ENCODE results near the gene COL18A1.

The COL18A1 gene

GRCh38 chr21:45383111-45383614, 21.8 kb upstream of the COL18A1 start:
- DNase-seq (ENCODE audit: low read depth) = no peak

GRCh38 chr21:45383615-45384201, 21.3 kb upstream of the COL18A1 start:
- no peak for DNase-seq (ENCODE audit: low read depth)

DNA sequence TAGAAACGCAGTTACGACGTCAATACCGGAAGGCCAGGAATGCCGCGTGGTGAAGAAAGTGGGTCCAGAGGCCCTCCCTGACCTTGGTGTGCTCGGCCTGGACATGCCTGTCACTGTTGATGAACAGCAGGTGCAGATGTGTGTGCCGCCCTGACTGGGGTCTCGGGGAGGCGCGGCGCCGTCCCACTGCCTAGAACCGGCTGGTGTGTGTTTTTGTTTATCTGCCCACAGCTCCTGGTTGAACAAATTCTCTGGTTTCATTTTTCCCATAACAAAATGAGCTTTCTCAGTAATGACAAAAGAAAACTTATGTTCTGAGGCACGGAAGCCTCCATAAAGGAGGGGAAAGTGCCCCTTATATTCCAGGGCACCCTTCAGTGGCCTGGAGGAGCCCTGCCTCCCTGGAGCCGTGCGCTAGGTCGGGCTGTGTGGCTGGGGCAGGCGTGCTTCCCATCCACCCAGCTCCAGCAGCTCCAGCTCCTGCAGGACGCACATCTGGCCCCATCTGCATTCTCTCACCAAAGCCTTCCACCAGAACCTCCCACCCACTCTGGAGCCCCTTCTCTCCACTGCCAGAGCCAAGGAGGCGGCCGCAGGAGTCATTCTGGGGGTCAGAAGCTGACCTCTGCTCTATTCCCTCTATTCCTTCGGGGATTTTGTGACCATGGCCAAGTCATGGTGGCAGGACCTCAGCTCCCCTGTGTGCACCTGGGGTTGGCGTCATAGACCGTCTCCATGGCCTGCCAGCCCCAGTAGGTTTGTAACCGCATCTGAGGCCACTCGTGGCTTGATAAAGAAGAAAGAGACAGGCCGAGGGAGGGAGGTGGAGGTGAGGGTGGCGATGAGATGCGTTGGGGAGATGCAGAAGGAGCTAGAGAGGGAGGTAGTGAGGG, 20.1 kb upstream of the COL18A1 start:
- DNase-seq (ENCODE audit: low read depth) = no peak

DNA sequence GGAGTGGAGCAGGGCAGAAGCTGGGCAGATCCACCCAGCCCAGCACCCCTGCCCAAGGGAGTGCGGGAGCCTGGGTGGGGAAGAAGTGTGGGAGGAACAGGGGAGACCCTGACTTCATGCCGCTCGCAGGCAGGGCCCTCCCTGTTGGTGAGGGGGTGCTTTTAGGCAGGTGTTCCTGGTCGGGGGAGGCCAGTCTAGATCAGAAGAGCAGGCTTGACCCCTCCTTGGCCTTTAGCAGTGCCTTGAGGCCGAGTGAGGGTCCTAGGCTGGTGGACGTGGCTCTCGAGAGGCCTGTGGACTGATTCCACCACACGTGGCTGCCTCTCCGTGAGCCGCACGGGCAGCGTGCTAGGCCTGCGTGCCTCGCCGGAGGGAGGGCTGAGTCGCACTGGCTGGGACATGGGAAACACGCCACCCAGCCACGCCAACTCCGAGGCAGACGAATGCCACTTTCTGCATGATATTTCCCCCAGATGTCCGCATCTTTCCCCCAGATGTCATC, 19.4 kb upstream of the COL18A1 start:
- DNase-seq (ENCODE audit: low read depth) = no peak

DNA sequence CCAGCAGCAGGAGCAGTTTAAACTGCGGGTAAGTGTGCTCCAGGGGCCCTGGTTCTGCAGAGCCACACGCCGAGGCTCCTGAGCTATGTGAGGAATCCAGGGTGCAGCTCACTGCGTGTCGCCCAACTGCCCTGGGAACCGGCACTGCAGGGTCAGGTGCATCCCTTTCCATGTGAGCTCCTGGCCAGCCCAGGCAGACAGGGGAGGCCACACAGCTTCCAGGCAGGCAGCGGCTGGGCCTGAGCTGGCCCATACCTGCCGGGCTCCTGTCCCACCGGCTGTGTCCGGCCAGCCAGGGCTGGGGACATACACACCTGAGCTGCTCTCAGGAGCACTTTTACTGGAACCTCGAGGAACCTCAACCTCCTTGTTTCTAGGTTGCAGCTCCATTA, 18.6 kb upstream of the COL18A1 start:
- no peak for DNase-seq (ENCODE audit: low read depth)

DNA sequence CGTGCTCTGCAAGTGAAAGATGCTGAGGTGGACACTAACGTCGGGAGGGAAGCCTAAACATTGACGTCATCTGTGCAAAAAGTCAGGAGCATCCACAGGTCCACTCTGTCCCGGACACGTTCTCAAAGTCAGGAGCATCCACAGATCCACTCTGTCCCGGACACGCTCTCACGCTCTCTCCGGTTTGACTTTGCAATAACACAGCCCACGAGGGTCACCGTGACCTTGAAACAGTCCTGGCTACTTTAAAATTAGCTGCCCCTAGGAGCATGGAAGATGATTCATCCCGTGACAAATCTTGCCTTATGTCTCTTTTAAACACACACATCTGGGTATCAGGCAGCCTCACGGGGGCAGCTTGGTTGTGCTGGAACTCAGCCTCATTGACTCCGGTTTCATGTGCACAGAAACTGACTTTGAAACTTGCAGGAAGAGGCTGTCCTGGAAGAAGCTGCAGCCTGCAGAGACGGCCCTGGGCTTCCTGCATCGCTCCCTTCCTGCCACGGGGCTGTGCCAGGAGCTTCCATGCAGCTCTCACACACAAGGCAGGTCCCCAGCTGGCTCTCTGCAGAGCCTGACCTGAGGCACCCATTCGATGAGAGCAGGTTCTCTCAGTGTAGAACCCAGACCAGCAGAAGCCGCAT, 18.1 kb upstream of the COL18A1 start:
- peak; percentile 71 for DNase-seq (ENCODE audit: low read depth)

GRCh38 chr21:45387506-45387905, 17.5 kb upstream of the COL18A1 start:
- DNase-seq (ENCODE audit: low read depth) = no peak

DNA sequence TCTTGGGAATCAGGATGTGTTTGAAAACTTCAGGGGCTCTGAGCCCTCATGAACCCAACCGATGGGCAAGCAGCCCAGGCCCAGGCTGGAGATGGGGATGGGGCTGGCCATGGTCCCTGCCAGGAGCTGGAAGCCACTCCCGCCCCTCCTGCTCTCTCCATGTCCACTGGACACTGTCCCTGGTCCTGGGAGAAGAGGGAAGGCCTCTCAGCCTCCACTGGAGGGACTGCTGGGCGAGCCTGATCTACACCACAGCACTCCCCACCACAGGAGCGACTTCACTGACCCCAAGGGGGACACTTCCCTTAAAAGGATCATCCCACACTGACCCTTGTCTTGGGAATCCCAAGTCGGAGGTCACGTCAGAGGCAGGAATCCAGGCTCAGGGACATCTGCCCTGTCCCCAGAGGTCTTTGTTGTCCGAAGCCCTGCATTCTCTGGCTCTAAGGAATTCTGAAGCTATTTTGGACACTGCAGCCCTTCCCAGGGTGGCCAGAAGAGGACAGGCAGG, 16.9 kb upstream of the COL18A1 start:
- DNase-seq (ENCODE audit: low read depth) = no peak

GRCh38 chr21:45388611-45389296, 16.2 kb upstream of the COL18A1 start:
- DNase-seq (ENCODE audit: low read depth) = no peak

- DNase-seq (ENCODE audit: low read depth) = no peak
Observed at GRCh38 chr21:45390121-45390751, 14.7 kb upstream of the COL18A1 start.

DNA sequence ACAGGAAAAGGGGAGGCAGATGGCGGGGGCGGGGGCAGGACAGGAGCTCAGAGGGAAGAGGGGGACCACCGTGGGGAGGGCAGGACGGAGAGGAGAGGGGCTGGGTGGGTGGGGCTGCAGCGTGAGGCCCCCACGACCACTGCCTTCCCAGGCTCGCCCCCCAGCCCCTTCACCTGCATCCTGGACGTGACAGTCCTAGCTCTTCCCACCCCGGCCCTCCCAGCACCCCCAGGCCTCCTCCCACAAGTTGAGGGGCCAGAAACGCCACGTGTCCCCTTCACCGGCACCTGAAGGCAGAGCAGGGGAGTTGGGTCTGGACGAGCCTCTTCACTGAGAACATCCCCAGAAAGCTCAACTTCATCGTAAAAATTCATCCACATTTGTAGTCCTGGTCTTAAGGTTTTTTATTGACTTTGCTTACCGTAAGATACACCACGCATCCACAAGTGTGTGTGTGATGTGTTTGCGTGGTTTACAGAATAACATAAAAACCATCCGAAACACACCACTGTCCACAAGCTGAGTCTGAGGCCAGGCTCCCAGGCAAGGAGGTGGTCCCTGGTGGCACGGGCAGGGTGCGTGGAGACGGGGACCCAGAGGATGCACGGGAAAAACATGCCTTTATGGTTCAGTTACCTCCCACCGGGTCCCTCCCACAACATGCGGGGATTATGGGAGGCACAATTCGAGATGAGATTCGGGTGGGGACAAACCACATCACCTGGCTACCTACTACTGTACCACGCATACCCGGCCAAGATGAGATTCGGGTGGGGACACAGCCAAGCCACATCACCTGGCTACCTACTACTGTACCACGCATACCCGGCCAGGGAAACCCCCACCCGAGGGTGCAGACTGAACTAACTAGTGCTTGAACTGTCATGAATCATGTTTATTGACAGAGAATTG, 13.9 kb upstream of the COL18A1 start:
- no peak for DNase-seq (ENCODE audit: low read depth)

- DNase-seq (ENCODE audit: low read depth) = no peak
Observed at GRCh38 chr21:45391743-45392572, 13.0 kb upstream of the COL18A1 start.

DNA sequence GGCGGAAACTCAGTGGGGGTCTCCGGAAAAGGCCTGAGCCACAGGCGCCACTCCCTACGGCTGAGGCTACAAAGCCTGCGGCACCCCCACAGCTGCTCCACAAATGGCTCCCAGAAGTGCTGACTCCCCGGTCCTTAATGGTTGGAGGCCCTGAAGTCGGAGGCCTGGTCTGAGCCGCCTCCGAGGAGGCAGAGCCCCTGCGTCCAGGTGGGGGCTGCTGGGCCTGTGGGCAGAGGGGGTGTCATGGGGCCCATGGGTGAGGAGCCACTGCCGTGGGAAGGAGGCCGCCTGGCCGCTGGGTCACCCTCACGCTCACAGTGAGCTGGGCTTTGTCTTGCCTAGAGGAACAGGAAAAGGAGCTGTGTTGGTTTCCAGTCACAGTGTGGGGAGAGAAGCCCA, 12.4 kb upstream of the COL18A1 start:
- no peak for DNase-seq (ENCODE audit: low read depth)

- DNase-seq (ENCODE audit: low read depth) = no peak
Observed at GRCh38 chr21:45393021-45393420, 11.9 kb upstream of the COL18A1 start.

DNA sequence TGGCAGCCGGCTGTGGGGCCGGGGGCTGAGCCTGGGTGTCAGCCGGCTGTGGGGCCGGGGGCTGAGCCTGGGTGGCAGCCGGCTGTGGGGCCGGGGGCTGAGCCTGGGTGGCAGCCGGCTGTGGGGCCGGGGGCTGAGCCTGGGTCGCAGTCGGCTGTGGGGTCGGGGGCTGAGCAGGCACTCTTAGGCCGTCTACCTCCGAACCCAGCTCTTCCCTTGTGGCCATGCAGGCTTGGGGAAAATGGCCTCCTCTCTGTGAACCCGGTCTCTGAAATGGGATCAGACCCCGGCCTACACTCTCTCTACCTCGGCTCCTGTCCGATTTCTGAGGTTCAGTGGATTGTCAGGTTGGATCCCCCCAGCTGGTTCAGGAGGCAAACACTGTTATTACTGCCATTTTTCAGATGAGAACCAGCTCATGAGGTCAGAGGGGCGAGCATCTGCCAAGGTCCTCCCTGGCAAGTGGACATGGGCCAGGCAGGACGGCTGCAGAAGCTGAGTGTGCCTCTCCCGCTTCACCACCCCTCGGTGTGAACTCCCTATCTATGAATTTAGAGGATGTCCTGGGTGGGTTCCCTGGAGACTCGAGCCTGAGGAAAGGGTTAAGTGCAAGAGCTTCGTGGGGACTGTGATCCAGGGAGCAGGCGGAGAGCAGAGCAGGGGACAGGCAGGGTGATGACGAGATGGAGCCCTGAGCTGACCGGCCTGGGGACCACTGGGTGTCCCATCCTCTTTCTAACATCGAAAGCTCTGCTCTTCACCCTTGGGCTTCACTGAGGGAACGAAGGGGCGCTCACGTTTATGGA, 10.9 kb upstream of the COL18A1 start:
- no peak for DNase-seq (ENCODE audit: low read depth)

GRCh38 chr21:45396620-45396995, 8.4 kb upstream of the COL18A1 start:
- DNase-seq (ENCODE audit: low read depth) = no peak

DNA sequence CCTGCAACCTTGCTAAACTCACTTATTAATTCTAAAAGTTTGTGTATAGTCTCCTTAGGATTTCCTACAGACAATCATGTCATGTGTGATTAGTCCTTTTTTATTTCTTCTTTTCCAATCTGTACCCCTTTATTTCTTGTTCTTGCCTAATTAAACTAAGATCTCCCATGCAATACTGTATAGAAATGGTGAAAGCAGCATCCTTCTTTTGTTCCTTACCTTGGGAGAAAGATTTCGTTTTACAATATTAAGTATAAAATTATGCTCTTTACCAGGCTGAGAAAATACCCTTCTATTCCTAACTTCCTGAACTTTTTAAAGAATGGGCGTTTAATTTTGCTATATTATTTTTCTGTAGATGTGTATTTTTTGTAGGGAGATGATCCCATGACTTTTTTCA, 7.6 kb upstream of the COL18A1 start:
- DNase-seq (ENCODE audit: low read depth) = no peak

- DNase-seq (ENCODE audit: low read depth) = no peak
Observed at GRCh38 chr21:45401054-45401518, 3.9 kb upstream of the COL18A1 start.
